Retina (tissue), 1 donor: ENCODE results near the gene SELENOM.
"Not testable (repeated sequence)": the region's sequence is repeated elsewhere in the genome, so short reads cannot be mapped to it uniquely, and the experiment has no call there.

Experiments
- DNase-seq: peaks from one replicate; pipeline ENCODE4 v3.0.0-alpha.2; 2016

The SELENOM gene

DNA sequence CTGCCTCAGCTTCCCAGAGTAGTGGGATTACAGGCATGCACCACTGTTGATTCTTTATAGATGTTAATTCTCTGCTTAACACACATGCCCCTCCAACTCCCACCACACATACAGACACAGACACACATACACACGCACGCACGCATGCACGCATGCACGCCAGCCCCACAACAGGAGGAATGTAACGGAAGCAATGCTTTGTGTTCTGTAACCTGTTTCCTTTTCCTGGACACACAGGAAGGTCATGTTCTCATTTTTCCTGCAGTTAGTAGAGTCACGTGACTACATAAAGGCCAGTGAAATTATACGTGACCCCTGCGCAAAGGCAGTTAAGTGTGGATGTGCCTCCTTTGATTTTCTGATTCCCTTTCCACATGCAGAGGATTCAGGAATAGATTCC, 34.2 kb downstream of the SELENOM start:
- not testable (repeated sequence) for DNase-seq

DNA sequence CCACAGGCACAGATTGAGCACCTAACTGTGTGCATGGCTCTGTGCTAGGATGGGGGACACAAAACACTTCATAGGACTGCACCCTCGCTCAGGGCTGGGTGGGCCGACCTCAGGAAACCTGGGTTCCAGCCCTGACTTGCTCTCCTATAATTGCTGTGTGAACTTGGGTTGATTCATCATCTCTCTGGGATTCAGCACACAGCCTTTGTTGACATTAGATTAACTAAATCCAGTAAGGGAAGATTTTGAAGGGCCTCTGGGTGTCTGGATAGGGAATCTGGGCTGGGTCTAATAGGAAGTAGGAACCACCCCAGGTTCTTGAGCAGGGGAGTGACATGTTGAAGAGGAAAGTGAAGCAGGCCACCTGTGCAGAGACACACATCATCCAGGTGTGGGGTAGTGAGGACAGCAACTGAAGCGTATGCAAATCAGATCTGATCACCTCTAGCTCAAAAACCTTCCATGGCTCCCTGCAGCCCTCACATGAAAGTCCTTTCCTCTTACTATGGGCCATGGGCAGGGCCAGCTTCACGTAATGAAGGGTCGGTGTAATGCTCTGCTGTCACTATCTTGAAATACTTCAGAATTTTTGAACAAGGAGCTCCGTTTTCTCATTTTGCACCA, 37.6 kb downstream of the SELENOM start:
- not testable (repeated sequence) for DNase-seq

DNA sequence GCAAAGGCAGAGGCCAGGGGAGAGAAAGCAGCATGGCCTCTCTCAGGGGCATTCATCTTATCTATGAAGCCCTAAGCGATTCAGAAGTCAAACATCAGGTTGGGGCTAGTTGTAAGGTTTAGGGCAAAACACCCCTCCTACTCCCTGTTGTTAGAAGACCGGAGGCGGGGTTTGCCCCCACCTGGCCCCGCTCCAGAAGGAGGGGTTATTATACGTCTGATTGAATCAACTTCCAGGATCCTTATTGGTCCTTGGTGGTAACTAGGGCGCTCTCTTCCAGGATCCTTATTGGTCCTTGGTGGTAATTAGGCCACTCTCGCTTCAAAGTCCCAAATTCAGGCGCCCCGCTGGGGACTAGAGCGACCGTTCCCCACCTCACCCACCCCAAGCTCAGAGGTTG, 38.4 kb downstream of the SELENOM start:
- DNase-seq, result no peak

DNA sequence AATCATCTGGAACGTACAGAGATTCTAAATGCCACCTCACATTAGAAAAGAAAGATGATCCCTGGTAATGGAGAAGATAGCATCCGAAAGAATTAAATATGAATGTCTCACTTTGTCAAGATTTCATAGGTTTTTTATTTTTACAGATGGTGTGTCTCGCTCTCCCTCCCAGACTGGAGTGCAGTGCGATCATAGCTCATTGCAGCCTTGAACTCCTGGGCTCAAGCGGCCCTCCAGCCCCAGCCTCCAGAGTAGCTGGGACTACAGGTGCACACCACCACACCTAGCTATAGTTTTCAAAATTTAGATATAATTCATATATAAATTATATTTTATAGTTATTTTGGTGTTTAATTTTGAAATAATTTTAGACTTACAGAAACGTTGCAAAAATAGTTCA, 43.0 kb downstream of the SELENOM start:
- DNase-seq, result no peak

DNA sequence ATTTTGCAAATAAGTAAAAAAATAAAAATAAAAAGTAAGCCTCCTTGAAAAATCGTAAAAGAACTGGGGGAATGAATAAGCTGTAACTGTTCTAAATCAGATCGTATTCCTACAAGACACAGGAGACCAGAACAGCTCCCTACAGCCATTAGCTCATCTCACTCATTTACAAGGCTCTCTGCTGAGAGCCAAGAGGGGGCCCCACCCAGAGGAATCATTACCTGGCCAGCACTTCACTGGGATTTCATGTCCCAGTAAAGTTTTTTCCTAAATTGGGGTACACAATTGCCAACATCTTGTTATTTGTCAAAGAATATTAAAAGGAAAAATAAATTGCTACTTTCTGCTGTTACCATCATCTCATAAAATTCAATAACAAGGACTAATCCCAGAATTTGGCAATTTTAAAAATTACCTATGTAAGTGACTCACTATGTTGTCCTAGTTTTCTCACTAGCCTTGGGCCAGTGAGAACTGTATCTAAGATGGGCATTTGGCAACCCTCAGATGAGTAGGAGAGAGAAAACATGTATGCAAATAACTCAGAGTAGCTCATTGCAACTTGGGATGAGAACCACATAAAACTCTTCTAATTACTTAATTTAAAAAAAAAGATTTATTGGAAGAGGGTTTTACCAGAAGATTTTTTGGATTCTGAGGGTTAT, 44.7 kb downstream of the SELENOM start:
- DNase-seq, result no peak

DNA sequence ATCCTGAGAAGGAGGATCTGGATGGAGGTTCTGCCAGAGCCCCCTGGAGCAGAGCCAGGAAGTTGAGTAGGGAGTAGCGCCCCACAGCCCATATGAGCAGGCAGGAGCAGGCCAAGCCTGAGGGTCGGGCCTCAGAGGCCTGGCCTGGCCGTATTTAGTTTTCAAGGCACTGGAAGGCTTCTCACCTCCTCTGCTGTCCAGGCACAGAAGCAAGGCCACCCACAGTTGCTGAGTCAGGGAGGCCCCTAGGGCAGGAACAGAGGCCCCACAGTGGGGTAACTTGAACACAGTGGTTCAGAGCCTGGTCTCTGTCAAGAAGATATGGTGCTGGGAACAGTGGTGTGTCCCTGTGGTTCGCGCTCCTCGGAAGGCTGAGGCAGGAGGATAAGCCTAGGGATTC, 47.7 kb downstream of the SELENOM start:
- DNase-seq, result not testable (repeated sequence)

DNA sequence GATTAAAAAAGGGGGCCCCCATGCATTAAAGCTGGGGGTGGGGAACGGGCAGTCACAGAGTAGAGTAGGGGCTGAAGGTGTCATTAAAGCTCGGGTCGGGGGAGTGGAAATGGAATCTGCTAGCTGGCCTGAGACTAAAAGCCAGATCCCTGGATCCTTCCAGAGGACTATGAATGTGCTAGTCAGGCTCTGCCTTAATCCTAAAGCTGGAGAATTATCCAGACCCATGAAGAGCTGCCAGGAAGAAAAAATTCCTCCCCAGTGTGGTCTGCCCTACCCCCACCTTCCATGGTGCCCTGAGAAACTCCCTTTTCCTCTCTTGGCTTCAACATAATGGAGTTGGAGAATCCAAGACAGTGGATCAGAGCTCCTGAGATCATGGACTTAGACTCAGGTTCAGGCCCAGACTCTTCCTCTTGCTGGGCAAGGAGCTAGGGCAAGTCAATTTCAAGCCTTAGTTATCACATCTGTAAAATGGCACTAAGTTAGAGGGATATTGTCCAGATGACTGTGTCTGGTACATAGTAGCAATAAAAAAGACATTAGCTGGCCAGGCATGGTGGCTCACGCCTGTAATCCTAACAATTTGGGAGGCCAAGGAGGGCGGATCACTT, 50.3 kb downstream of the SELENOM start:
- DNase-seq, result no peak

DNA sequence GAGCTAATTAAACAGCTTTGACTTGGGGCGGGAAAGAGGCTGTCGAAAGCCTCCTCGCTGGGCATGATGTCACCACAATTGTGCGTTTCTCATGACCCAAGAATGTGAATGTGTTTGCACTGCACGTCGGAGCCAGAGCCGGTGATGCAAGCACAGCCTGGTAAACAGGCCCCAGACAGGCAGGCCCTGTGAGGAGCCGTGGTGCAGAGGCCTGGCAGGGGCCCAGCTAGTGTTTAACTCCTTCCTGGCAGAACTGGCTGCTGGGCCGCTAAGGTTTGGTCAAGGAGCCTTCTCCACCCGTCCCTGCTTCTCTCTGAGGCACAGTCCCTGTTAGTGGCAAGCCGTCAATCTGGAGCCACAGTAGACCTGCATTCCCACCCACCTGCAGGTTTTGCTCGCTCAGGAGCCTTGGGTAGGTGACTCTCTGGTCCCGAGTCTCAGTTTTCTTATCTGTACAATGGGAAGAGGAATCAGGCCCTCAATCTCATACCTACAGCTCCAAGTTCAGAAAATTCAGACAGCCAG, 51.7 kb downstream of the SELENOM start:
- DNase-seq, result peak; percentile 46

DNA sequence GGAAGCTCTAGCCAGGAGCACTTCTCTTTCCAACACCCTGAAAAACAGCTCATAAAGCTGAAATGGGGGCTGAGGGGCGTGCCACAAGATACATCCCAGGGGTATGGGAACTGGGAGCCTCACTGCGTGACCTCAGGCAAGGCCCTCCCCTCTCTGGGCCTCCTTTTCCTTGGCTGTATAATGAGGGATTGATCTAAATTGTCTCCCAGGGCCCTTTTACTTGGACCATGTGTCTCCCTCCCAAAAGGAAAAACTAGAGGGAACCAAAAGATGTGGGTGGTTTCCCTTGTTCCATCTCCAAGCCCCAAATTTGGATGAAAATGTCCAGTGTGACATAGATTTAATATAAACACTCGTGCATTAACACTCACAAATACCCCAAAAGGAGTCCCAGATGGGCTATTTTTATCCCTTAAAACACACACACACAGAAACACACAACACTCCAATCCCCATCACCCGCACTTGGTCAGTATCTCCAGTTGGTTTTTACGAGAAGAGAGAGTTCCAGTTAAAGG, 52.2 kb downstream of the SELENOM start:
- no peak for DNase-seq
